A549 (cell line): Measurements from ENCODE around the gene PRR19. TPM values are rescaled to one million over a fixed set of nuclear protein-coding genes. Genes with fewer than 3 reads are reported as not detected.

Experiments
- ATAC-seq, 2 experiments: fragments of 200-7000 bp in 1 of 2; fragments of >200 bp in 1 of 2; cut with Nextera tagmentation in 1 of 2; cut with Tn5 transposase in 1 of 2; 3 replicates each; pipeline versions ENCODE4 v1.8.0 to v1.9.1; 2018 to 2020; ENCODE audit warnings: mild to moderate bottlenecking in 1 of 2, moderate library complexity in 1 of 2
- CTCF ChIA-PET: fragments of 300-600 bp; sonication (Branson Sonifier 250); formaldehyde crosslinking; extraction: SDS; loops from one replicate; lab custom pipeline; 2021; ENCODE audit warnings: antibody characterized with exemption, inconsistent platforms; lab: Yijun Ruan, JAX
- POLR2A ChIA-PET: fragments of 350-600 bp; formaldehyde crosslinking; extraction: SDS; loops from one replicate; lab custom pipeline; 2021; ENCODE audit warnings: antibody characterized with exemption, inconsistent platforms; lab: Yijun Ruan, JAX
- DNase-seq, 2 experiments: peaks; one replicate each; pipeline versions ENCODE4 v3.0.0 to v3.0.0-alpha.2; 2011 to 2016; ENCODE audit warnings: low read depth in 1 of 2, low spot score in 1 of 2
- FAIRE-seq: peaks from 2 replicates; lab custom pipeline; 2011; peaks lifted over from hg19 to GRCh38; lab: Jason Lieb, UNC
- H3K27ac ChIP-seq, 2 experiments: fragments of >200 bp; sonication (Bioruptor Twin); formaldehyde crosslinking; 3 replicates each; pipeline ENCODE4 v1.5.1; 2016 to 2017
- H3K4me1 ChIP-seq: fragments of >200 bp; sonication (Bioruptor Twin); formaldehyde crosslinking; 3 replicates; pipeline ENCODE4 v1.6.1; 2016
- H3K4me2 ChIP-seq: fragments of >200 bp; sonication (Bioruptor Twin); formaldehyde crosslinking; 3 replicates; pipeline ENCODE4 v1.6.1; 2016
- H3K4me3 ChIP-seq: fragments of >200 bp; sonication (Bioruptor Twin); formaldehyde crosslinking; 3 replicates; pipeline ENCODE4 v1.5.1; 2016
- H3K9me3 ChIP-seq: fragments of >200 bp; sonication (Bioruptor Twin); formaldehyde crosslinking; 3 replicates; pipeline ENCODE4 v1.6.1; 2016
- BCL3 ChIP-seq: fragments of >200 bp; sonication (Bioruptor Twin); formaldehyde crosslinking; IDR thresholded peaks from 3 replicates; pipeline ENCODE4 v1.6.1; 2016
- BHLHE40 ChIP-seq: IDR thresholded peaks from 2 replicates; pipeline ENCODE4 v1.6.1; 2012; ENCODE audit warnings: low read depth, low read length, inconsistent platforms
- CEBPB ChIP-seq, 2 experiments: fragments of >200 bp in 1 of 2; sonication (Bioruptor Twin) in 1 of 2; formaldehyde crosslinking in 1 of 2; IDR thresholded peaks; 2 replicates each; pipeline ENCODE4 v1.6.1; 2012 to 2016
- CTCF ChIP-seq: fragments of >200 bp; sonication (Bioruptor Twin); formaldehyde crosslinking; IDR thresholded peaks from 3 replicates; pipeline ENCODE4 v1.5.1; 2016
- E2F6 ChIP-seq: IDR thresholded peaks from 2 replicates; pipeline ENCODE4 v1.6.1; 2012; ENCODE audit warnings: low read depth, borderline replicate concordance
- EHF ChIP-seq: fragments of 250-450 bp; sonication (Bioruptor Pico); IDR thresholded peaks from 2 replicates; pipeline ENCODE4 v1.5.0; 2020; ENCODE audit warnings: mild to moderate bottlenecking
- ELK1 ChIP-seq: fragments of 150-350 bp; IDR thresholded peaks from 2 replicates; pipeline ENCODE4 v1.6.1; 2014; ENCODE audit warnings: low read depth, mild to moderate bottlenecking, low read length
- FOSB ChIP-seq: fragments of 250-450 bp; sonication (Bioruptor Pico); IDR thresholded peaks from 2 replicates; pipeline ENCODE4 v1.5.0; 2020; ENCODE audit warnings: mild to moderate bottlenecking, moderate library complexity
- FOSL2 ChIP-seq, 2 experiments: fragments of 450-650 bp in 1 of 2; fragments of >200 bp in 1 of 2; sonication (Bioruptor Twin) in 1 of 2; formaldehyde crosslinking; IDR thresholded peaks; 2 replicates each; pipeline versions ENCODE4 v1.5.0 to v1.6.1; 2016 to 2020; ENCODE audit warnings: mild to moderate bottlenecking in 1 of 2, moderate library complexity in 1 of 2
- FOXS1 ChIP-seq: fragments of 250-450 bp; sonication (Bioruptor Pico); IDR thresholded peaks from 2 replicates; pipeline ENCODE4 v1.5.0; 2020; ENCODE audit warnings: mild to moderate bottlenecking, moderate library complexity
- HES2 ChIP-seq: fragments of >200 bp; sonication (Bioruptor Twin); formaldehyde crosslinking; IDR thresholded peaks from 2 replicates; pipeline ENCODE4 v1.6.1; 2016
- HOXB5 ChIP-seq: fragments of 250-450 bp; sonication (Bioruptor Pico); IDR thresholded peaks from 2 replicates; pipeline ENCODE4 v1.5.0; 2020; ENCODE audit warnings: mild to moderate bottlenecking, moderate library complexity
- MAX ChIP-seq: IDR thresholded peaks from 2 replicates; pipeline ENCODE4 v1.6.1; 2012
- POLR2A ChIP-seq: IDR thresholded peaks from 2 replicates; pipeline ENCODE4 v1.6.1; 2012; ENCODE audit warnings: mild to moderate bottlenecking, low read length
- RFX5 ChIP-seq: fragments of 450-650 bp; IDR thresholded peaks from 2 replicates; pipeline ENCODE4 v1.7.1; 2014; ENCODE audit warnings: antibody characterized with exemption, mild to moderate bottlenecking, moderate library complexity
- SREBF2 ChIP-seq: fragments of 450-650 bp; IDR thresholded peaks from 2 replicates; pipeline ENCODE4 v1.6.1; 2014; ENCODE audit warnings: mild to moderate bottlenecking, moderate library complexity
- TFCP2L1 ChIP-seq: fragments of 250-450 bp; sonication (Bioruptor Pico); IDR thresholded peaks from 2 replicates; pipeline ENCODE4 v1.5.0; 2021; ENCODE audit warnings: mild to moderate bottlenecking
- USF2 ChIP-seq: fragments of 450-650 bp; IDR thresholded peaks from 2 replicates; pipeline ENCODE4 v1.6.1; 2014; ENCODE audit warnings: antibody characterized with exemption
- ZC3H11A ChIP-seq: fragments of 450-650 bp; IDR thresholded peaks from 2 replicates; pipeline ENCODE4 v1.6.1; 2014; ENCODE audit warnings: antibody characterized with exemption, mild to moderate bottlenecking
- ZNF302 ChIP-seq: fragments of 250-450 bp; sonication (Bioruptor Pico); IDR thresholded peaks from 2 replicates; pipeline ENCODE4 v1.9.0; 2021; ENCODE audit warnings: inconsistent platforms, mild to moderate bottlenecking, moderate library complexity
- WGBS: methylation state at CpG from one replicate; pipeline ENCODE4 v1.1.6; 2017; ENCODE audit errors: missing lambda C conversion rate; 5-methylcytosine and 5-hydroxymethylcytosine counted together
- polyA plus RNA-seq, 4 experiments: library from polyadenylated mRNA; depleted of rRNA in 3 of 4; stranded (reverse); fragments of >200 nt; fragmentation: RNase III in 1 of 4; extraction: RNeasy Plus Mini Kit Qiagen cat#74134 plus additional on column Dnase treatment in 1 of 4; gene quantifications; 2 replicates in 3 of 4; 3 replicates in 1 of 4; pipeline ENCODE4 v1.2.3, GENCODE V29; 2011 to 2017

PRR19 gene
- polyA plus RNA-seq, 2 of the 4 experiments (the other 2 are of a cell fraction) = 1.1 to 4.5 TPM

- no peak for TF ChIP-seq CTCF
- no peak for TF ChIP-seq ZC3H11A
- TF ChIP-seq SREBF2 = no peak
Observed at GRCh38 chr19:42355896-42356295, 54.0 kb downstream of the PRR19 start (continued).

- Histone ChIP-seq H3K27ac (no peak overlapping the region), H3K4me3 (no peak overlapping the region), H3K9me3 (no peaks in the 10 kb centered on the region), H3K4me1 (no peaks in the 10 kb centered on the region), H3K4me2 (no peak overlapping the region)
- CTCF ChIA-PET = interaction anchor here (0.9 to 1.6 kb wide), 4 partner anchors 31 to 63 kb away, joined by 3 to 4 read pairs (median 4); no protein-coding TSS in a partner anchor
- TF ChIP-seq FOXS1 (CRISPR knock-in tag) (no peak), POLR2A (no peak), FOSB (CRISPR knock-in tag) (no peak), CEBPB (IDR thresholded peaks at IDR 0.05) (no peak), BCL3 (no peak), HOXB5 (CRISPR knock-in tag) (no peak), E2F6 (no peak), TFCP2L1 (no peak), RFX5 (no peak), EHF (CRISPR knock-in tag) (no peak), CTCF (no peak), ZNF302 (CRISPR knock-in tag) (no peak), ELK1 (no peak), FOSL2 (IDR thresholded peaks at IDR 0.05) (no peak), FOSL2 (CRISPR knock-in tag; IDR thresholded peaks at IDR 0.05) (no peak), HES2 (no peak), USF2 (no peak), MAX (no peak), BHLHE40 (no peak)
- DNase-seq (no peak), ATAC-seq (no peak), FAIRE-seq (no peak)
- WGBS = 93% methylated on average over 15 of the region's 15 CpGs
- POLR2A ChIA-PET = no interaction called here
Observed at GRCh38 chr19:42356686-42357085, 54.8 kb downstream of the PRR19 start.
